Retinal pigment epithelial cell (primary cell): ENCODE data around the gene ADAMTSL5.

ENCODE experiments used
- DNase-seq: peaks from one replicate; pipeline ENCODE4 v3.0.0-alpha.2; 2010; ENCODE audit warnings: low read depth
- H3K4me3 ChIP-seq: 2 replicates; pipeline ENCODE4 v1.5.1; 2011; ENCODE audit warnings: mild to moderate bottlenecking, low read length, control low read depth, moderate library complexity
- TF ChIP-seq, protein P1 (sequence below): conservative IDR thresholded peaks from 2 replicates; pipeline ENCODE4 v1.5.1; 2011; ENCODE audit warnings: low read depth, low read length, control low read depth, inconsistent platforms

The ADAMTSL5 gene

DNA sequence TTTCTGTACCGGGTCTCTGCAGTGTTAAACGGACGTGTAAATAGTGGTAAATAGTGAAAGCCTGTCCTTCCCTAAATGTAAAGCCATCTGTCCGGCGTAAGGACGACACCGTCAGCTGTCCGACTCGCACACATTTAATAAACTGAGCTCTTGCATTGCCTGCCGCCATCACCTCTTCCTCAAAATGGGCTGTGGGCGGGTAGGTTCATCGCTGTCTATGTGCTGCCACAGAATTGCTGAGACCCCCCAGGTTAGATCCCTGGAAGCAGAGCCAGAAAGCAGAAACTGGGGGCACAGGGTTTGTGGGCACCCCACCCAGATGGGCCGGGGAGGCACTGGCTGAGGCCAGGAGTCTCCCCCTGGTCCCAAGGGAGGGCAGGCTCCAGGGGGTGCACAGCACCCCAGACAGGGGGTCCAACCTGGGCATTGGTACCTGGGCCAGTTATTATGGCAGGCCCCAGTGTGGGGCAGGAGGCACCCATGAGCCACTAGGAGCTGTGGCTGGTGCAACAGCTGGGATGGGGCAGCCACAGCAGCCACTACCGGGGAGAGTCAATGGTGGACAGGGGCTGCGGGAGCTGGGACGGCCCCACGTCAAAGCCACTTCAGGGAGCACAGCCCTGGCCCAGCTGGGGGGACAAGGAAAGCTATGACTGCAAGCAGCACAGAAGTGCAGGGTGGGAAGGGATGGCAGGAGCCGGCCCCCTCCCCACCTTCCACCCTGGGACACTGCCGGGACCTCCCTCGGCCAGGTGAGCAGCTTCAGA, 39.6 kb downstream of the ADAMTSL5 start:
- DNase-seq: no peak
- TF ChIP-seq, protein P1, sequence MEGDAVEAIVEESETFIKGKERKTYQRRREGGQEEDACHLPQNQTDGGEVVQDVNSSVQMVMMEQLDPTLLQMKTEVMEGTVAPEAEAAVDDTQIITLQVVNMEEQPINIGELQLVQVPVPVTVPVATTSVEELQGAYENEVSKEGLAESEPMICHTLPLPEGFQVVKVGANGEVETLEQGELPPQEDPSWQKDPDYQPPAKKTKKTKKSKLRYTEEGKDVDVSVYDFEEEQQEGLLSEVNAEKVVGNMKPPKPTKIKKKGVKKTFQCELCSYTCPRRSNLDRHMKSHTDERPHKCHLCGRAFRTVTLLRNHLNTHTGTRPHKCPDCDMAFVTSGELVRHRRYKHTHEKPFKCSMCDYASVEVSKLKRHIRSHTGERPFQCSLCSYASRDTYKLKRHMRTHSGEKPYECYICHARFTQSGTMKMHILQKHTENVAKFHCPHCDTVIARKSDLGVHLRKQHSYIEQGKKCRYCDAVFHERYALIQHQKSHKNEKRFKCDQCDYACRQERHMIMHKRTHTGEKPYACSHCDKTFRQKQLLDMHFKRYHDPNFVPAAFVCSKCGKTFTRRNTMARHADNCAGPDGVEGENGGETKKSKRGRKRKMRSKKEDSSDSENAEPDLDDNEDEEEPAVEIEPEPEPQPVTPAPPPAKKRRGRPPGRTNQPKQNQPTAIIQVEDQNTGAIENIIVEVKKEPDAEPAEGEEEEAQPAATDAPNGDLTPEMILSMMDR: no peak
- H3K4me3 ChIP-seq: no peak overlapping the region

DNA sequence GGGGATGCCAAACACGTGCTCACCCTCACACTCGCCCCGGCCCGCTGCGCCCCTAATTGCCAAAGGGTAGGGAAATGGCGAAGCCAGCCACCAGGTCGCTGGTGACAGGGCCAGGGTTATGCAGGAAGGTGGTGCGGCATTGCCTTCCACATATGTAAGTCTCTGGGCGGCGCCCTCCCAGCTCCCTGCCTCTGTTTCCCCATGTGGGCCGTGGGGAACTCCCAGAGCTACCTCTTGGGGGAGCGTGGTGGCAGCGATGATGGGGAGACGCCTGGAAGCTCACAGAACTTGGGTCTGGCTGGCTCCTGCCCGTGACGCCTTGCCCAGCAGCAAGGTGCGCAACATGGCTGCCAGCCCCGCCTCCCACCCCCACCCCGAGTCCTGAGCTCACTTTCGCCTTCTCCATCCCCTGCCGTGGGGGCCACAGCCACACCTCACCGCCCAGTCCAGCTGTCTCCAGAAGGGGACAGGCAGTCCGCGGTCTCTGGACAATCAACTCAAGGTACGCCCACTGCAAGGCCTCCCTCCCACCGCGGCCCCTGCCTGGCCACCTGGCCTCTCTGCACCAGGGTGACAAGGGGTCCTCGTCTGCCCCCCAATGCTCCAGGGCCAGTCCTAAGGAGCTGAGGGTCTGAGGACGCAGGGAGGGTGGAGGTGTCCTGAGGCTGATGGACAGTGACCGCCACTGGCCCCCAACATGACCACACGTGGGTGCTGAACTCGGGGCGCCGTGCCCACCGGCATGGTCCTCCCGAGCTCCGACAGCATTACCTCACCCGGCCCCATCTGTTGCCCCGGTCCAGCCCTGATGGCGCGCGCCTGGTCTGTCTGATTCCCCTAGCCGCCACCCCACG, 40.4 kb downstream of the ADAMTSL5 start:
- no peak overlapping the region for H3K4me3 ChIP-seq
- DNase-seq: no peak
- TF ChIP-seq, protein P1: no peak

DNA sequence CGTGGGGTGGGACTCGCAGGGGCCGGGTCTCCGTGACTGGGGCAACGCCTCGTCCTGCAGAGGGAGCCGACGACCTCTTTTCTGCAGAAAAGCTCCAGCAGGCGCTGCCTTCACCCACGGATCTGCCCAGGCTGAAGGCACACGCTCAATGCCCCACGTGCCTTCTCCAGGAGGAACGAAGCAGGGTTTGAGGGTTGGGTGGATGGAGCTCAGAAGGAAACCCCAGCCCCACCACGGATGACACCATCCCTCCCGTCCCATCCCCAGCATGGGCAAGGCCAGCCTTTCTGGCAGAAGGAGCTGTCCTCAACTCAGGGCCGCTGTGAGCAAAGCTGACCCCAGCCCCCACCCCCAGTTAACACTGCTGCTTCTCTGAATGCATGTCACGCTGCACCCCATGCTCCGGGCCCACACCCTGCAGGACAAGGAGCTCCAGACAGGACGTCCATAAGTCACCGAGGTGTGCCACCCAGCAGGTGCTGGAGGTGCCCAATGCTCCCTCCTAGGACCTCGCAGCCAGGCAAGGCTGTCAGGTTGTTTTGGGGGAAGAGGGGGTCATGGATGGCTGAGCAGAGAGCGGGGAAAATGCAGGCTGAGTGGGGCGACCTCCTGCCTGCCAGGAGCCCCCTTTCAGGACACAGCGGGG, 41.2 kb downstream of the ADAMTSL5 start:
- TF ChIP-seq, protein P1: peak; percentile 21
- no peak overlapping the region for H3K4me3 ChIP-seq
- no peak for DNase-seq

DNA sequence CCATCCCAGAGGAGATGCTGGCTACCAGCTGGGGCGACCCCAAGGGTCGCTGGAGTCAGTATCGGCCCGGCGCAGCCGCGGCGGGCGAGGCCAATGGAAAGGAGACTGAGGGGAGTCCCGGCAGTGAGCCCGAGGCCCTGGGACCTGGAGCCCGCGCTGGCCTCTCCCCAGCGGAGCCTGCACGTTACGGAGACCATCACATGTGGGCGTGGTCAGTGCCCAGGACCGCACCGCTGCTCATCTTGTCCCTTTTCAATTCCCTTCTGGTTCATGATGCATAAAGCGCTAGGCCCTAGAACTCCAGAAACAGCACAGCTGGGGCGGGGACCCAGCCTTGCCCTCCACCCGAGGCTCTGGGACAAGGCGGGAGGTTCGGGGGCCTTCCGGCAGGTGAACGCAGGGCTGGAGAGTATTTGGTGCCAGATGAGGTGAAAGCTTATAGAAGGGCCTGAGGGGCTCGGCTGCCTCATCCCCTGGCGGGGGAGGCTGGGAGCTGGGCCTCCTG, 41.8 kb downstream of the ADAMTSL5 start:
- TF ChIP-seq, protein P1: no peak
- DNase-seq: no peak
- peak overlapping the region; percentile 24 for H3K4me3 ChIP-seq

DNA sequence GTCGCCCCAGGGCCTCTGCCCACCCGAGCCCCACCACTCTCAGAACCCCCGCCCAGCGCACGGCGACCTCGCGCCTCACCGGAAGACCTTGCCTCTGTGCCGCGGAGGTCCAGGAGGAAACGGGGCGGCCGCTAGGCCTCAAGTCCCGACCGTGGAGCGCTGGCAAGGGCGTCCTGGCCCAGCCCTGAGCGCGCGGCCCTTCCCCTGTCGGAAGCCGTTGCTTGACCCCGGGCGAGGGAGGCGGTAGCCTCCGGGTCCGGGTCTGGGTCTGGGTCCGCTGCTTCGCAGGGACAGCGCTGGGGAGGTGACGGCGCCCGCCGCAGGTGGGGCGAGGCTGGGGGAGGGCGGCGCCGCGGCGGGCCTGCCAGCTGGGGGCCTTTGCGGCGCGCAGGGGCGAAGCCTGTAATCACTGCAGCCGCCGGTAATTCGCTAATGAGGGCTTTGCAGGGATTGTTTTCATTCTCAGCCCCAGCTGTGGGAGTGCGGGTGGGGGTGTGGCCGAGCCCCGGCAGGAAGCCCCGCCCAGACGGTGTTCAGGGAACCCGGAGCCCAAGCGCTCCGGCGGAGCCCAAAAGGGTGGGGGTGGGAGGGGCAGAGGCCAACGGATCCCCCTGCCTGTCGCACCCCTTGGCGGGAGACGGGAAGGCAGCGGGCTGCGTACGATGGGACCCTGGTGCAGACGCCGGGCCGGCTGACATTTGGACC, 42.4 kb downstream of the ADAMTSL5 start:
- TF ChIP-seq, protein P1: no peak
- no peak for DNase-seq

DNA sequence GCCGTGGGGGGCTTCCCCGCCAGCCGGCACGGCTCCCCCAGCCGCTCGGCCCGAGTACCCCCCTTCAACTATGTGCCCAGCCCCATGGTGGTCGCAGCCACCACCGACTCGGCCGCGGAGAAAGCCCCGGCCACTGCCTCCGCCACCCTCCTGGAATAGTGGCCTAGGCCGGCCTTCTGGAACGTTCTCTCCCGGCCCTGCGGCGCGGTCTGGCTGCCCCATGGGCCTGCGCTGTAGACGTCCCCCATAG, 42.8 kb downstream of the ADAMTSL5 start:
- DNase-seq: no peak
- TF ChIP-seq, protein P1: no peak
- H3K4me3 ChIP-seq: peak overlapping the region; percentile 20

More for the DNA sequence above, 42.4 kb downstream of the ADAMTSL5 start:
- H3K4me3 ChIP-seq: peak overlapping the region; percentile 24
